H9 (cell line): ENCODE data around the gene CC2D1A. TPM values are rescaled to one million over a fixed set of nuclear protein-coding genes. Genes with fewer than 3 reads are reported as not detected.

Experiments
- DNase-seq: peaks from one replicate; pipeline ENCODE4 v3.0.0-alpha.2; 2017
- H2AFZ ChIP-seq: one replicate; pipeline ENCODE4 v1.6.1; 2013; ENCODE audit warnings: mild to moderate bottlenecking, low read length, control low read depth, moderate library complexity
- H2AK5ac ChIP-seq: 2 replicates; pipeline ENCODE4 v1.6.1; 2013; ENCODE audit warnings: low read length, control low read depth, mixed read lengths; ENCODE audit not compliant: insufficient read length
- H2BK120ac ChIP-seq: one replicate; pipeline ENCODE4 v1.6.1; 2013; ENCODE audit warnings: low read depth, mild to moderate bottlenecking, low read length, control low read depth, inconsistent platforms; ENCODE audit not compliant: poor library complexity, severe bottlenecking
- H2BK12ac ChIP-seq: 2 replicates; pipeline ENCODE4 v1.6.1; 2013; ENCODE audit warnings: low read length, control low read depth, mixed read lengths, low read depth; ENCODE audit not compliant: insufficient read length
- H2BK15ac ChIP-seq: 2 replicates; pipeline ENCODE4 v1.6.1; 2013; ENCODE audit warnings: low read depth, low read length, control low read depth
- H2BK20ac ChIP-seq: one replicate; pipeline ENCODE4 v1.6.1; 2013; ENCODE audit warnings: low read depth, mild to moderate bottlenecking, low read length, control low read depth, inconsistent platforms; ENCODE audit not compliant: poor library complexity, severe bottlenecking
- H2BK5ac ChIP-seq: 2 replicates; pipeline ENCODE4 v1.6.1; 2013; ENCODE audit warnings: low read length, control low read depth, mixed read lengths; ENCODE audit not compliant: insufficient read length
- H3K14ac ChIP-seq: 2 replicates; pipeline ENCODE4 v1.6.1; 2013; ENCODE audit warnings: low read length, control low read depth; ENCODE audit not compliant: insufficient read depth
- H3K18ac ChIP-seq: 2 replicates; pipeline ENCODE4 v1.6.1; 2013; ENCODE audit warnings: low read depth, mild to moderate bottlenecking, mixed read lengths, low read length, control low read depth; ENCODE audit not compliant: insufficient read length
- H3K23ac ChIP-seq: 2 replicates; pipeline ENCODE4 v1.6.1; 2013; ENCODE audit warnings: low read length, control low read depth, mixed read lengths, low read depth; ENCODE audit not compliant: insufficient read length
- H3K23me2 ChIP-seq: 2 replicates; pipeline ENCODE4 v1.6.1; 2013; ENCODE audit warnings: low read depth, mild to moderate bottlenecking, mixed read lengths, low read length, control low read depth; ENCODE audit not compliant: insufficient read length, poor library complexity, severe bottlenecking
- H3K27ac ChIP-seq: 2 replicates; pipeline ENCODE4 v1.5.1; 2013; ENCODE audit warnings: low read length, control low read depth, mixed read lengths, low read depth; ENCODE audit not compliant: insufficient read length
- H3K27me3 ChIP-seq: 2 replicates; pipeline ENCODE4 v1.6.1; 2013; ENCODE audit warnings: low read length, control low read depth, inconsistent platforms; ENCODE audit not compliant: insufficient read depth
- H3K4ac ChIP-seq: 2 replicates; pipeline ENCODE4 v1.6.1; 2013; ENCODE audit warnings: low read depth, mild to moderate bottlenecking, control low read depth, inconsistent platforms, low read length, moderate library complexity
- H3K4me1 ChIP-seq: 2 replicates; pipeline ENCODE4 v1.6.1; 2013; ENCODE audit warnings: low read length, control low read depth, inconsistent platforms; ENCODE audit not compliant: insufficient read depth
- H3K4me2 ChIP-seq: 2 replicates; pipeline ENCODE4 v1.6.1; 2013; ENCODE audit warnings: low read length, control low read depth, mixed read lengths; ENCODE audit not compliant: insufficient read length, insufficient read depth
- H3K56ac ChIP-seq: 2 replicates; pipeline ENCODE4 v1.6.1; 2013; ENCODE audit warnings: low read depth, mild to moderate bottlenecking, mixed read lengths, low read length, control low read depth; ENCODE audit not compliant: insufficient read length
- H3K79me1 ChIP-seq: 2 replicates; pipeline ENCODE4 v1.6.1; 2013; ENCODE audit warnings: low read depth, mild to moderate bottlenecking, moderate library complexity, low read length, control low read depth, inconsistent platforms; ENCODE audit not compliant: insufficient read depth, poor library complexity, severe bottlenecking
- H3K79me2 ChIP-seq: 2 replicates; pipeline ENCODE4 v1.6.1; 2013; ENCODE audit warnings: low read length, control low read depth, inconsistent platforms; ENCODE audit not compliant: insufficient read depth
- H3K9ac ChIP-seq: 2 replicates; pipeline ENCODE4 v1.6.1; 2013; ENCODE audit warnings: low read length, control low read depth, mixed read lengths; ENCODE audit not compliant: insufficient read length; ENCODE audit errors: extremely low read depth
- H3K9me3 ChIP-seq: one replicate; pipeline ENCODE4 v1.6.1; 2013; ENCODE audit warnings: low read depth, low read length, inconsistent platforms; ENCODE audit not compliant: control insufficient read depth
- H3T11ph ChIP-seq: one replicate; pipeline ENCODE4 v1.6.1; 2013; ENCODE audit warnings: mild to moderate bottlenecking, low read length, control low read depth, inconsistent platforms
- H4K20me1 ChIP-seq: one replicate; pipeline ENCODE4 v1.6.1; 2013; ENCODE audit not compliant: control insufficient read depth, insufficient read length, insufficient read depth
- H4K5ac ChIP-seq: 2 replicates; pipeline ENCODE4 v1.6.1; 2013; ENCODE audit warnings: low read depth, mild to moderate bottlenecking, mixed read lengths, low read length, control low read depth; ENCODE audit not compliant: insufficient read length
- H4K8ac ChIP-seq: replicated peaks from 2 replicates; pipeline ENCODE4 v1.6.1; 2013; ENCODE audit warnings: low read length, control low read depth, mixed read lengths, low read depth; ENCODE audit not compliant: insufficient read length
- H4K91ac ChIP-seq: 2 replicates; pipeline ENCODE4 v1.6.1; 2013; ENCODE audit warnings: low read depth, mild to moderate bottlenecking, moderate library complexity, mixed read lengths, low read length, control low read depth; ENCODE audit not compliant: insufficient read length
- H3K27ac Mint-ChIP-seq, 3 experiments: 2 replicates in 2 of 3; 3 replicates in 1 of 3; pipeline ENCODE4 v1.8.0; 2020 to 2021; ENCODE audit warnings: mixed read lengths in 3 of 3, mild to moderate bottlenecking in 1 of 3, moderate library complexity in 1 of 3
- H3K27me3 Mint-ChIP-seq: 2 replicates; pipeline ENCODE4 v1.8.0; 2021; ENCODE audit warnings: low read depth, mild to moderate bottlenecking, moderate library complexity, mixed read lengths
- H3K36me3 Mint-ChIP-seq, 3 experiments: 2 replicates in 2 of 3; 3 replicates in 1 of 3; pipeline ENCODE4 v1.8.0; 2020 to 2021; ENCODE audit warnings: low read depth in 3 of 3, mixed read lengths in 3 of 3; ENCODE audit not compliant: insufficient read depth in 1 of 3
- H3K4me1 Mint-ChIP-seq, 2 experiments: 2 replicates each; pipeline ENCODE4 v1.8.0; 2020; ENCODE audit warnings: mixed read lengths in 2 of 2
- H3K4me3 Mint-ChIP-seq, 2 experiments: 2 replicates in 1 of 2; 3 replicates in 1 of 2; pipeline ENCODE4 v1.8.0; 2020 to 2021; ENCODE audit warnings: mild to moderate bottlenecking in 2 of 2, mixed read lengths in 2 of 2, moderate library complexity in 1 of 2
- H3K9me3 Mint-ChIP-seq, 2 experiments: 2 replicates in 1 of 2; 3 replicates in 1 of 2; pipeline ENCODE4 v1.8.0; 2020; ENCODE audit warnings: mild to moderate bottlenecking in 2 of 2, mixed read lengths in 2 of 2, moderate library complexity in 1 of 2
- CTCF ChIP-seq: fragments of 200-600 bp; sonication (generic); conservative IDR thresholded peaks from 3 replicates; pipeline ENCODE4 v1.8.0; 2021; ENCODE audit warnings: antibody characterized with exemption, mild to moderate bottlenecking
- WGBS: extraction: QIAGEN DNeasy Blood & Tissue Kit; methylation state at CpG from one replicate; pipeline ENCODE4 v1.1.7; 2013; ENCODE audit warnings: missing lambda C conversion rate, low lambda C conversion rate, mixed read lengths; ENCODE audit not compliant: insufficient read length; ENCODE audit errors: extremely low coverage; 5-methylcytosine and 5-hydroxymethylcytosine counted together
- total RNA-seq: library from RNA; stranded (reverse); gene quantifications from 2 replicates; pipeline ENCODE4 v1.2.1, GENCODE V29; 2021

CC2D1A gene
- total RNA-seq, 1 experiment from 2014 or later: 48.5 TPM

- Mint-ChIP-seq H3K9me3 (no peaks in the 10 kb centered on the region), H3K36me3 (peaks cover 13 to 46% (median 37%) of the 10 kb centered on the region in 3 experiments; a peak in 6 of 7 replicates), H3K4me1 (peaks cover 4 to 6% of the 10 kb centered on the region in 2 experiments; a peak in 3 of 4 replicates), H3K27me3 (no peaks in the 10 kb centered on the region), H3K27ac (no peak overlapping the region), H3K4me3 (no peak overlapping the region)
- H3K27ac ChIP-seq: no peak overlapping the region
- H3K18ac ChIP-seq: peak overlapping the region; percentile 13
- H4K5ac ChIP-seq: no peak overlapping the region
- H4K20me1 ChIP-seq: no peaks in the 10 kb centered on the region
- H4K8ac ChIP-seq: no peak overlapping the region
- H3K79me1 ChIP-seq: no peaks in the 10 kb centered on the region
- no peak overlapping the region for H3K56ac ChIP-seq
- no CpG with 5 or more reads among the region's 89 CpGs for WGBS
- no peak overlapping the region for H2AFZ ChIP-seq
- H2BK5ac ChIP-seq: no peak overlapping the region
- no peaks in the 10 kb centered on the region for H3K79me2 ChIP-seq
- H3K27me3 ChIP-seq: no peaks in the 10 kb centered on the region
- no peaks in the 10 kb centered on the region for H3K23me2 ChIP-seq
- H3K4ac ChIP-seq: no peak overlapping the region
- H3T11ph ChIP-seq: no peak overlapping the region
- no peak overlapping the region for H3K9ac ChIP-seq
- TF ChIP-seq CTCF: no peak
- H2BK15ac ChIP-seq: no peak overlapping the region
- H2BK120ac ChIP-seq: no peak overlapping the region
- no peak overlapping the region for H2BK20ac ChIP-seq
- H3K9me3 ChIP-seq: no peaks in the 10 kb centered on the region
- H2BK12ac ChIP-seq: no peak overlapping the region
- H4K91ac ChIP-seq: no peak overlapping the region
- no peak overlapping the region for H2AK5ac ChIP-seq
- H3K4me2 ChIP-seq: no peak overlapping the region
- no peak overlapping the region for H3K23ac ChIP-seq
- H3K4me1 ChIP-seq: no peaks in the 10 kb centered on the region
- peak; percentile 64 for DNase-seq
- peak overlapping the region; percentile 29; the same call in 1 of the 2 replicates for H3K14ac ChIP-seq
These were observed 57.0 kb downstream of the CC2D1A start for GRCh38 chr19:13962699-13963602.
